HS-27A (cell line): ENCODE measurements around the gene STAB1.
A peak's percentile ranks its signal among the peaks of the same experiment; 100 is the strongest.

Experiments used
- DNase-seq: peaks from one replicate; pipeline ENCODE4 v3.0.0-alpha.2; 2012; ENCODE audit warnings: low read depth, missing footprints

The STAB1 gene

DNA sequence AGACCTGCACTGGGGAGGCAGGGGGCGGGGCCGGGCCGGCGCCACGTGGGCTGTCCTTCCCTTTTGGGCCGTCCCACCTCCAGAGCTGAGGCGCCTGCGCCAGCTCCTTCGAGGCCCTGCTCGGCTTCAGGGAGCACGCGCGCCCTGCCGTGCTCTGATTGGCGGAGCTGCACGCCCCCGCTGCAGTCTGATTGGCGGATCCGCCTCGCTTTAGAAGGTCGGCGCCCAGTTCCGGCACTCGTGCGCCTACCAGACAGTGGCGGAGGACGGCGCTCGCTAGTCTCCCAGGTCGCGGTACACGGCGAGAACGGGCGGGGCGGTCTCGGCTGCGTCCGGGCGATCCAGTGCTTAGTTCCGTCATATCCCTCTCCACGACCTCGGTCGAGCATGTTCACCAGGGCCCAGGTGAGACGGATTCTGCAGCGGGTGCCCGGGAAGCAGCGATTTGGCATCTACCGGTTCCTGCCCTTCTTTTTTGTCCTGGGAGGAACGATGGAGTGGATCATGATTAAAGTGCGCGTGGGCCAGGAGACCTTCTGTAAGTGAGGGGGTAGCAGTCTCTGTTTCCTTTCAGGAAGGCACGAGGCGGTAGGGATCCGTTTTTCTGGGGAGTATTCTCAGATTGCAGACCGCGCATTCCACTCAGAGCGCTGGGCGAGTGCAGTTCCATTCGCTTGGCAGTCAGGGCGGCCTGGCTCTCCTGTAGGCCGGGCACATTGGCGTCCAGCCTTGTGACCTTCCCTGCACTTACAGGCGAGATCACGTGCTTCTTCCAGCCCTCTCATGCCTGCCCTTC, 41.4 kb downstream of the STAB1 start, which contains the start of gene UQCC5:
Gene UQCC5, plus strand, starts transcription at position 237 of the 796 bp plus-strand sequence. Its CDS starts 151 bp downstream, at position 388.
- DNase-seq = peak; percentile 92

DNA sequence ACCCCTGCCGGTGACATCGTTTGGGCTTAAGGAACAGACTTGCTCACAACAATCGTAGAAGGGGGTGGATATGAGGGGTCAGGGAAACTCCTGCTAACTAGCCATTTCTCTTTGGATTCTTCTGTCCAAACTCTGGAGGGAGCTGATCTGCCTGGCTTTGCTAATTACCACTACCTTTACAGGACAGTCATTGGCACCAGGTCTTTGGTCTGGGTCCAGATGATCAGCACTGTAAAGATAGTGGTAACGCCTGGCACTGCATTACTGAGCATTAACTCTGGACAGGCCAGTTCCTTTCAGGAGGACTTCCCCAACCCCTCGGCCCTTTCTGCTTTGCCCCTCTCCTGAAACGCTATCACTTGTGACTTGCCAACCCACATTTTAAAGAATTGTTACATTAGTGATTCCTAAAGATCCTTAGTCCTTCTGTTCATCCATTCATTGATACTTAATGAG, 42.1 kb downstream of the STAB1 start:
- DNase-seq = no peak

DNA sequence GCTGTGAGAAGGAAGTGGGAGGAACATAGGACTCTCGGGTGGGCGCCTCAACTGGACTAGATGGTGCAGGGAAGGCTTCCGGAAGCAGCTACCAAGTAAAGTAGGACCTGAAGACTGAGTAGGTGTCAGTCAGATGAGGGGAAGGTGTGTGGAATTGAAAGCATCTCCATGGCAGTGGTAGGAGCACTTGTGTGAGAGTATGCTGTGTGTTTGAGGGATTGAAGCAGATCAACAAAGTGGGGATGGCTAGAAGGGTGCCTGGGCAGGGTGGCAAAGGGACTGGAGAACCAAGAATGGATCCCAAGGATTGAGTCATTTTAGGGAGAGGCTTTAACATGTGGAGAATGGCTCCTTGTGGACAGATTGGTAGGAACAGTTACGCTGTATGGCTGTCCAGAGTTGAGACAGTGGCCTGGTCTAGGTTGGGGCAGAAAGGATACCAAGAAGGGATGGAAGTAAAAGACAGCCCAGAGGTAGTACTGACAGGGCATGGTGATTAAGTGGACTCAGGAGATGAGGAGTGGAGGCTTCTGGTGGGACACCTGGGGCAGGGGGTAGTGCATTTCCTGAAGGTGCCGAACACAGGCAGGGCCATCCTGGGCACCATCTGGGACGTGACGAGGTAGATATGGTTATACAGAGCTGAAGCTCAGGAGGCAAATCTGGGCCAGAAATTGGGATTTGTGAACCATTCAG, 42.7 kb downstream of the STAB1 start:
- no peak for DNase-seq

- DNase-seq = no peak
These were observed 44.0 kb downstream of the STAB1 start for GRCh38 chr3:52539010-52539653.

DNA sequence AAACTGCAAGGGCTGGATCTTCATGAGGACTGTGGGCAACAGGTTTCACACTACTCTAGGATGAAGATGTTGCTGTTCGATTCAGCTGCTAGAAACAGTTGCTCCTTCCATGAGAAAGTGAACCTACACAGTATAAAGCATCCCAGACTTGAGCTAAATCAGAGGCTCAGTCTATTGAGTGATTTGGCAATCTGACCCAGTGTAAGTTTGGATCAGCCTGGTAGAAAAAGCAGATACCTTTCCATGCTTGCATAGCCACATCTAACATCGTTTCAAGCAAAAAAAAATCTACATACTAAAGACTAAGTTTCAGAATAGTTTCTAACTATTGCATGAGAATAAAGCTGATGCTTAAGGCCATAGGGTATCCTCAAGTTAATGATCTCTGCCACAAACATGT, 45.9 kb downstream of the STAB1 start:
- DNase-seq = no peak

DNA sequence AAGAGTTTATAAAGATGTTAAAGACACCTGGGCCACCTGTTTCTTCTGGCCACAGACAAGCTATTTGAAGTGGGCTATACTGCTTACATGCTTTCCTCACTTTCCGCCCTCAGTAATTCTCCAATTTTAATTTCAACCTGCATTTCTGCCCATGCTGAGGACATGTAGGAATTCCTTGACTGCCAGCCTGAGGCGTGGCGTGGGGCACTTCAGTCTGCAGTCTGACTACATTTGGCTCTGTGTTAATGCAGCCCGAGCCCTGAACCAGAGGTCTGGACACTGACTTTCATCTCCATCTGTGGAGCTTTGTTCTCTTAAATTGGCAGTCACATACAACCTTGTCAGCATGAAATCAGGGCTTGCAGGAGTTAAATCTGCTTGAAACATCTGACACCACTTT, 49.8 kb downstream of the STAB1 start:
- DNase-seq = no peak

DNA sequence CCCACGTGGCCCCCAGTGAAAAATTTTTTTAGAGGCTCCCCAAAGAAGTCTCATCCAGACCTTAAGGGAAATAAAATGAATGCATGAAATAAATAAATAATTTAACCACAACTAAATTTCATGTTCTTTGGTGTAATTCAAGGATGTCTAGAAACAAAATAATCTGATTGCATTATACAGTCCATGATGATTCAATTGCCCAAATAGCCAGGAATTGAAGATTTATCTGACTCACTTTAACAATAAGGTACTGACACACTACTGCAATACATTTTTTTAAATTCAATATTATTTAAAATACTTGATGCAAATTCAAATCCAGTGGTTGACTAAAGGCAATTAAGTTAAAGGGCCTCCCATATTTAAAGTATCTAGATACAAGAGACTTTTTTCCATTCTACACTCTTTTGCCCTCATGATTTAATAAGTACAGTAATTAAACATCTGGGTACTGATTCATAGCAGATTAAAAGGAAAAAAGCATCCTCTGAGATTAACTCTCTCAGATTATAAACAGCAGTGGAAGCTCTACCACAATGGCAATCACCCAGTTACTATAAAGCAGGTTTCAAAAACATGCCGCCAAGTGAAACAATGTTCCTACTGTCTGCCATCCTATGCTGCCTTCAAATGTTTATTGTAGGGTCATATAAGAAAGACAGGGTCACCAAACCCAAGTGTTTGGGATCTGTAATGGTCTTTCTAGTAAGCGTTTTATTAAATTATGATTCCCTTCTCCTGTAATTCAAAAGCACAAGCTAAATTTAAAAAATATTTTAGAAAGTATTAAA, 51.2 kb downstream of the STAB1 start:
- no peak for DNase-seq

- no peak for DNase-seq
These were observed 52.0 kb downstream of the STAB1 start for GRCh38 chr3:52547143-52547542.

GRCh38 chr3:52551118-52551517, 56.0 kb downstream of the STAB1 start:
- no peak for DNase-seq

DNA sequence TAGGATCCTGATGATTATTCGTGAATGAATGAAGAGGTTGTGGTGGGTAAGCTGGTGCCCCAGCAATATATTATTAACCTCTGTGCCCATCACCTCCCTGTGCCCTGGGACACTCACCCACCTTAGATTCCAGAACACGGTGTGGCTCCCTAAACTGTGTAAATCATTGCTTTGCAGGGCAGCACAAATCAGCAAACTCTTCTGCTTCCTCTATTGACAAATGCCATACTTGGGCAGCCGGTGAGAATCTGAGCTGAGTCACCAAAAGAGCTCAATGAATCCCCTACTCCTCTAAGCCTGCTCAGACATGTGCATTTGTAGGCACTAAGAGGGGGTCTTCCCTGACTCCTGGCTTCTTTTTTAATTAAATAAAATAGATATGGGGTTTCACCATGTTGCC, 57.0 kb downstream of the STAB1 start:
- DNase-seq = no peak

DNA sequence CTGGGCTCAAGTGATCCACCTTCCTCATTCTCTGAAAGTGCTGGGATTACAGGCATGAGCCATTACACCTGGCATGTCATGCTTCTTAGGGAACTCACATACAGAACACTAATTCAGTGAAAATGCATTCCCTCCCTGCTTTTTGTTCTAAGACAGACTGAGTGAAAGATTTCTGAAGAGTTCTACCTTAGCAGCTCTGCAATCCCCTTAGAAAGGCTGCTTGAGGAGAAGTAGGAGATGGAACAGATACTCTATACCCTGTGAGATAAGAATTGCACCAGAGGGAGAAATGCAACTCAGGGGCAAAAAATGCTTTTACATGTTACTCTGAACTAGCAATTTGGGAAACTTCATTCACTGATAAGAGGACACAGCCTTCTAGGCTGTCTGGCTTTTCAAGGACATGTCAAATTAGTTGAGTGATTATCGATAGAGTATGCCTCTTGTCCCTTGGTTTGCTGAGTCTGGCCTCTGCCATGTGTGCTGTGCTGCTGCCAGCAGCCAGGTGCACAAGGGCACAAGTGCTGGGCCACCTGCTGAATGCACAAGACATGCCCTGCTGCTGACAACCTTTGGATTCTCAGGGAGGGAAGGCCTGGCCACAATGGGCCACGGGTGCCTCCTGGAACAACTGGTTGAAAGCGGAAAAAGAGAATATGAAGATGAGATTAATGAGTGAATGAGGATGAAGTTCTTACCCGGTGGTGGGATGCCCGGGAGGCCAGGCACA, 59.1 kb downstream of the STAB1 start:
- no peak for DNase-seq

DNA sequence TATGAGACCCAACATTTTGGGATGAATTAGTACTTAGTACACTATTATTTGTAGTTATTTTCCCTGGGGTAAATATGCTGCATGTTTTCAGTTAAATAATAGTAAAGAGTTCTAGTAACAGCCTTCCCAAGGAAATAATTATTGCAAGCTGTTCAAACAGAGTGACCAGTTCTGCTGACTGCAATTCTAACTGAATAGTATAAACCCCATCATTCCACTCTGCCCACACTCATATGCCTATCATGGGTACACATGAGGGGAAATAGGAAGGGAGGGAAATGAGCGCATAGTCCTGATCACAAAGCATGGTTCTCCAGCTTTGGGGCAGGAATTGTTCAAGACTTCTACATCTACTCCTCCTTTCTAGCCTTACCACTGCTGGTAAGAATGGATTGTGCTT, 59.9 kb downstream of the STAB1 start:
- DNase-seq = no peak

DNA sequence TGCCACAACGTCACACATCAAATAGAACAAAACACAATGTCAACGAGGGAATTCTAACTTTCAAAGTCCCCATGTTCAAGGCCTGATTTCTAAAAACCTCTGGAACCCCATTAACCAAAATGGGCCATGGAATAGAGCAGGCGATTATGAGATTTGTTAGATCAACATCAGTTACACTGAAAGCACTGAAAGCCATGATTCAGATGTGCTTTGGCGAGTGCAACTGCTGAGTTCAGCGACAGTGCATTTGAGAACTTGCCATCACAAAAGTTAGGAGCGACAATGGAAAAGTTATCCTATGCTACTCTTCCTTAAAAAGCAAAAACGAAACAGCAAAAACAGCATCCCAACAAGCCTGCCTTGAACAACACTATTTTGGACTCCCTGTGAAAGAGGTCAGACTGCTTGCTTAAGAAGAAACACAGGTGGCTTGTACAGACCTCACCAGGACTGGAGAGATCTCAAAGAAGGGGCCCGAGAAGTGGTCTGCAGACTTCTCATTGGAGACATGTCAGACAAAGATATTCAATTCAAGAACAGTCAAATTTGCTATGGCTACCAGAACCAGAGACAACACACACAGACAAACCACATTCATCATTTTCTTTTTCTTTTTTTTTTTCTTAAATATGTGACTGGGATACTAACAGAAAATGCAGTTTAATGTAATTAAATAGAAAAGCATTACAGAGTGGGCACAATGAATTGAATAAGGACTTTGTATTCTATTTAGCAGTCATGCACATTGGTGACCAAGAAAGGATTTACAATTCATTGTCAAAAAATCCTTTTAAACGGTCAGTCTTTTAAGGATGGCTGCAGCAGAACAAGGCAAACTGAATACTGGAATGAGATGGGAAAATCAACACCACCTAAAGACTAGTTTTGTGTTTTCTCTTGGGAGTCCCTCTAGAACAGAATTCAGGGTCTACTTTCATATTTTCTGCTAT, 62.1 kb downstream of the STAB1 start:
- no peak for DNase-seq

DNA sequence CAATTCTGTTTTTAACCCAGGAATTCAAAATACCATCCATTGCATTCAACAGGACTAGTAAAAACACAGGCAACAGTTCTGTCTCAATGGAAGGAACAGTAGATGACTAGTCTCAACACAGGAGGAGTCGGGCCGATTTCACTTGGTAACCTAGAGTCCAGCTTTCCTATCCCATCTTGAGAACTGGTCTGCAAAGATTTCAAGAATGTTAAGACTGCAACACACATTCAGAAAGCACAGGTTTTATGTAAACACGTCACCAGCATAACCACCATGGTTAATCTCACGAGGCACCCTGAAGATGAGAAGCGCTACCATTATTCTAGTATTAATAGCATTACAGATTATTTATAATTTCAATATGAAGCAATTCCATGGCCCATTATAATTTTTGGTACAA, 63.3 kb downstream of the STAB1 start:
- DNase-seq = no peak

- DNase-seq = no peak
These were observed 66.0 kb downstream of the STAB1 start for GRCh38 chr3:52561028-52561747.

DNA sequence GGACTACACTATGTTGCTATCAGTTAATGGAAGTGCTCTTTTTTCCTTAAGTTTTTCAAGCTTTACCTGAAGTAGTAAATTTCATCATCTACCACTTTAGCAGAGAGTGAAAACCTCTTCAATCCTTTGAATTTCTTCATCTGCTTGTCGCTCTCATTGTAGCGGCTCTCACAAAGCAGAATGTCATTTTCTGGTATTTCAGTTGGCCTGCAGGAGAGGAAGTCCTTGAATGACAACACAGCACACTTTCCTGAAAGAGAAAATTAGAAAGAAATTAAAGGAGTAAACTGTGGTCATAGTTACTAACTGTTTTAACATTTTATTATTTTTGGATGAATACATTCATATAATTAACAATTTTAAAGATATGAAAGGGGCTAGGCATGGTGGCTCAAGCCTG, 68.8 kb downstream of the STAB1 start:
- DNase-seq = no peak

DNA sequence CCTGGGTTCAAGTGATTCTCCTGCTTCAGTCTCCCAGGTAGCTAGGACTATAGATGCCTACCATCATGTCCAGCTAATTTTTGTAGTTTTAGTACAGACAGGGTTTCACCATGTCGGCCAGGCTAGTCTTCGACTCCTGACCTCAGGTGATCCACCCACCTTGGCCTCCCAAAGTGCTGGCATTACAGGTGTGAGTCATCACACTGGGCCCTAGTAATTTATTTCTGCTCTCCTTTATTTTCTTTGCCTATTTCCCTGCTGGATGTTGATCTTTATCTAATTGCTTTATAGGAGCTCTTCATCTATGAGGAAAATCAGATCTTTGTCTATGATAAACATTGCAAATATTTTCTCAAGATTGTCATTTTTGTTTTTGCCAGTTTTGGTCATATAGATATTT, 72.9 kb downstream of the STAB1 start:
- DNase-seq = no peak

DNA sequence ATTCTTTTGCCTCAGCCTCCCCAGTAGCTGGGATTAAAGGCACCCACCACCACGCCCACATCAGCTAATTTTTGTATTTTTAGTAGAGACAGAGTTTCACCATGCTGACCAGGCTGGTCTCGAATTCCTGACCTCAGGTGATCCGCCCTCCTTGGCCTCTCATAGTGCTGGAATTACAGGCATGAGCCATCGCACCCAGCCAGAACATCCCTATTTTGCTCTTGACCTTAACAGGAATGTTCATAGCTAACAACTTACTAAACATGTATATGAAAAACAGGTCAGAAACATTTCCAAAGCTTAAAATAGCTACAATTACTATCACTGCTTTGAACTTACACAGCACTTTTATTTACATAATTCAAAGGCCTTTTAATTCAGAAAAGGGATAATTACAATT, 74.9 kb downstream of the STAB1 start:
- DNase-seq = no peak

DNA sequence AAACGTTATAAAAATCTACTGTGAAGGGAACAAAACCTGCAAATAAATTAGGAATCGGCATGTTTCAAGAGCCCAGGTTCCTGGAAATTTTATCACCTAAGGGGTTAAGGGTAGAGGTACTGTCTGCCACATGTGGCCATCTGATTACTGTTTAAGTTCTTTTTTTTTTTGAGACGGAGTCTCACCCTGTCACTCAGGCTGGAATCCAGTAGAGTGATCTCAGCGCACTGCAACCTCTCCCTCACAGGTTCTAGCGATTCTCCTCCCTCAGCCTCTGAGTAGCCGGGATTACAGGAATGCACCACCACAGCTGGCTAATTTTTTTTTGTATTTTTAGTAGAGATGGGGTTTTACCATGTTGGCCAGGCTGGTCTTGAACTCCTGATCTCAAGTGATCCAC, 77.1 kb downstream of the STAB1 start:
- DNase-seq = no peak
